ENCODE measurements around the gene SIN3A.

DNA sequence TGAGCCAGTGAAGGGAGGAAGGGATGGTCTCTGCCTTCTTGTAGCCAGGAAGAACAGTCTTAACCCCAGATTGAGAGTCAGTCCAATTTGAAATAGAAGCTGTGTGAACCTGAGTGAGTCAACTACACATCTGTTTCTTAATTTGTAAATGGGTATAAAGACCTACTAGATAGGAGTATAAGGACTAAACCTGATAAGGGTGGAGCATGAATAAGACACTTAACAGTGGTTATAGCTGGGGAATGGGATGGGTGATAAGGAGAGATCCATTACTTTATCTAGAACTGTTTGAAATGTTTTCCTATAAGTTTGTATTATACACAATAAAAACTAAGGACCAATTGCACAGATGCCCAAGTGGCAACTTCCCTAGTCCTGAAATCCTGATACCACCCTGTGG lies 84.5 kb downstream of the SIN3A start:
- TF ChIP-seq, protein P1, sequence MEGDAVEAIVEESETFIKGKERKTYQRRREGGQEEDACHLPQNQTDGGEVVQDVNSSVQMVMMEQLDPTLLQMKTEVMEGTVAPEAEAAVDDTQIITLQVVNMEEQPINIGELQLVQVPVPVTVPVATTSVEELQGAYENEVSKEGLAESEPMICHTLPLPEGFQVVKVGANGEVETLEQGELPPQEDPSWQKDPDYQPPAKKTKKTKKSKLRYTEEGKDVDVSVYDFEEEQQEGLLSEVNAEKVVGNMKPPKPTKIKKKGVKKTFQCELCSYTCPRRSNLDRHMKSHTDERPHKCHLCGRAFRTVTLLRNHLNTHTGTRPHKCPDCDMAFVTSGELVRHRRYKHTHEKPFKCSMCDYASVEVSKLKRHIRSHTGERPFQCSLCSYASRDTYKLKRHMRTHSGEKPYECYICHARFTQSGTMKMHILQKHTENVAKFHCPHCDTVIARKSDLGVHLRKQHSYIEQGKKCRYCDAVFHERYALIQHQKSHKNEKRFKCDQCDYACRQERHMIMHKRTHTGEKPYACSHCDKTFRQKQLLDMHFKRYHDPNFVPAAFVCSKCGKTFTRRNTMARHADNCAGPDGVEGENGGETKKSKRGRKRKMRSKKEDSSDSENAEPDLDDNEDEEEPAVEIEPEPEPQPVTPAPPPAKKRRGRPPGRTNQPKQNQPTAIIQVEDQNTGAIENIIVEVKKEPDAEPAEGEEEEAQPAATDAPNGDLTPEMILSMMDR (IDR thresholded peaks at IDR 0.05; ENCODE audit: insufficient read depth, low read length, poor library complexity, severe bottlenecking) = no peak
- TF ChIP-seq EZH2phosphoT487 (conservative IDR thresholded peaks at IDR 0.05; ENCODE audit: low read length) = no peak
